Mesendoderm (in vitro differentiated cells): ENCODE measurements around the gene COA3.

Experiments
- DNase-seq: peaks from one replicate; pipeline ENCODE4 v3.0.0; 2013
- H2AK5ac ChIP-seq: 2 replicates; pipeline ENCODE4 v1.6.1; 2013; ENCODE audit warnings: low read length, inconsistent platforms
- H2BK120ac ChIP-seq: 2 replicates; pipeline ENCODE4 v1.6.1; 2013; ENCODE audit warnings: low read depth, mild to moderate bottlenecking, low read length, moderate library complexity, mixed read lengths
- H2BK15ac ChIP-seq: replicated peaks from 2 replicates; pipeline ENCODE4 v1.6.1; 2013; ENCODE audit warnings: low read depth, mild to moderate bottlenecking, moderate library complexity
- H2BK5ac ChIP-seq: 2 replicates; pipeline ENCODE4 v1.6.1; 2013; ENCODE audit warnings: low read length, inconsistent platforms
- H3K18ac ChIP-seq: 2 replicates; pipeline ENCODE4 v1.6.1; 2013; ENCODE audit warnings: mild to moderate bottlenecking, low read length, mixed read lengths
- H3K23ac ChIP-seq: one replicate; pipeline ENCODE4 v1.6.1; 2013; ENCODE audit warnings: low read length
- H3K27ac ChIP-seq: 2 replicates; pipeline ENCODE4 v1.5.1; 2013; ENCODE audit warnings: low read depth, mild to moderate bottlenecking, inconsistent platforms, low read length, moderate library complexity
- H3K27me3 ChIP-seq: 2 replicates; pipeline ENCODE4 v1.6.1; 2013; ENCODE audit warnings: low read length, control low read depth, mild to moderate bottlenecking, inconsistent platforms; ENCODE audit not compliant: insufficient read depth, poor library complexity
- H3K36me3 ChIP-seq: 2 replicates; pipeline ENCODE4 v1.6.1; 2013; ENCODE audit warnings: low read length, inconsistent platforms; ENCODE audit not compliant: control insufficient read depth, insufficient read depth
- H3K4ac ChIP-seq: one replicate; pipeline ENCODE4 v1.6.1; 2013; ENCODE audit warnings: low read depth, mild to moderate bottlenecking, low read length, moderate library complexity
- H3K4me1 ChIP-seq: 2 replicates; pipeline ENCODE4 v1.6.1; 2013; ENCODE audit warnings: low read depth, low read length, inconsistent platforms; ENCODE audit not compliant: control insufficient read depth
- H3K4me2 ChIP-seq: 2 replicates; pipeline ENCODE4 v1.6.1; 2013; ENCODE audit warnings: low read length
- H3K4me3 ChIP-seq: 2 replicates; pipeline ENCODE4 v1.5.1; 2013; ENCODE audit warnings: mild to moderate bottlenecking, low read length
- H3K56ac ChIP-seq: one replicate; pipeline ENCODE4 v1.6.1; 2013; ENCODE audit warnings: low read length
- H3K79me1 ChIP-seq: 2 replicates; pipeline ENCODE4 v1.6.1; 2013; ENCODE audit warnings: low read length, inconsistent platforms
- H3K79me2 ChIP-seq: 2 replicates; pipeline ENCODE4 v1.6.1; 2013; ENCODE audit warnings: mild to moderate bottlenecking, low read length; ENCODE audit not compliant: control insufficient read depth, insufficient read depth
- H3K9ac ChIP-seq: 2 replicates; pipeline ENCODE4 v1.6.1; 2013; ENCODE audit warnings: low read length, inconsistent platforms
- H4K5ac ChIP-seq: one replicate; pipeline ENCODE4 v1.6.1; 2013; ENCODE audit warnings: low read length
- H4K8ac ChIP-seq: one replicate; pipeline ENCODE4 v1.6.1; 2013; ENCODE audit warnings: low read depth, mild to moderate bottlenecking, control low read depth, low read length, moderate library complexity
- WGBS: extraction: QIAGEN DNeasy Blood & Tissue Kit; methylation state at CpG from one replicate; pipeline ENCODE4 v1.1.7; 2013; ENCODE audit warnings: low lambda C conversion rate, missing lambda C conversion rate; ENCODE audit not compliant: insufficient coverage; ENCODE audit errors: extremely low coverage; 5-methylcytosine and 5-hydroxymethylcytosine counted together

Gene COA3

GRCh38 chr17:42760652-42761581 lies 37.6 kb downstream of the COA3 start, which contains the start of gene RAMP2:
Gene RAMP2, plus strand, starts transcription at chr17:42761227. Its CDS starts 35 bp downstream, at chr17:42761262.
- Histone ChIP-seq H3K27ac (no peak within 1 kb of the TSS), H4K5ac (no peak within 1 kb of the TSS), H3K23ac (no peak within 1 kb of the TSS), H2AK5ac (peak within 1 kb of the TSS; percentile 65), H3K79me2 (no peaks in the 10 kb centered on the region), H3K56ac (peak within 1 kb of the TSS; percentile 85), H2BK5ac (no peak within 1 kb of the TSS), H3K4ac (peak within 1 kb of the TSS; percentile 8), H3K4me1 (peaks cover 2% of the 10 kb centered on the region), H3K4me3 (peak within 1 kb of the TSS; percentile 37), H2BK15ac (no peak within 1 kb of the TSS), H3K79me1 (no peaks in the 10 kb centered on the region), H2BK120ac (no peak within 1 kb of the TSS), H3K9ac (peak within 1 kb of the TSS; percentile 70), H3K4me2 (peak within 1 kb of the TSS; percentile 75), H3K36me3 (no peaks in the 10 kb centered on the region), H4K8ac (no peak within 1 kb of the TSS), H3K27me3 (no peaks in the 10 kb centered on the region), H3K18ac (peak within 1 kb of the TSS; percentile 22)
- WGBS, result no CpG with 5 or more reads among the region's 92 CpGs
- peak; percentile 69 for DNase-seq

DNA sequence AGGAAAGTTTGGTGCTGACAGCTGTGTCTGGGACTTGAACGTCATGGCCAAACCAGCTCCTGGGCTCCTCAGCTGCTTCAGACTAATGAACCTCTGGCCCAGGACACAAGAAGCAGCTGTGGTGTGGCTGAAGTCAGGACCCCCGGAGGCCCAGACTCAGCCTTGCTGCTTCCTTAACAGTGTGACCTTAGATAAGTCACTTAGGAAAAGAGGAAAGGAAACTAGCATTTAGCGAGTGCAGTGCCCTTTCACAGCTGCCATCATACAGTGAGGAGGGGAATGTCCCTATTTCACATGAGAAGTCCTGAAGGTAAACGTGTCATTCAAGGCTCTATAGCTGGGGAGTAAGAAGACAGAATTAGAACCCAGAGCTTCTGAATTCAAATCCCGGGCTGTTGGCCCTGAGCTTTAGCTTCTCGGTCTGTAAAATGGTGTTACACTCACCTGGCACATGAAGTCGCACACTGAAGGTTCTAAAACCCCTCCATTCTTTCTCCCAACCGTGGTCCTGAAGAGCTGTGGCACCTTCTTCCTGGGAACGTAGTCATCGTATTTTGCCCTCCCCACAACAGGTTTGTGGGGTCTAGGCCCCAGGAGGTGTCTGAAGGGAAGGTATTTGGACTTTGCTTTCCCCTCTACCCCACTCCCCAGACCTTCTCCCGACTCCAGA lies 38.4 kb downstream of the COA3 start:
- Histone ChIP-seq H3K4ac (no peak overlapping the region), H4K8ac (no peak overlapping the region), H3K9ac (peak overlapping the region; percentile 70), H3K4me3 (no peak overlapping the region), H2BK15ac (no peak overlapping the region), H3K56ac (peak overlapping the region; percentile 85), H3K27me3 (no peaks in the 10 kb centered on the region), H2AK5ac (no peak overlapping the region), H3K27ac (no peak overlapping the region), H3K36me3 (no peaks in the 10 kb centered on the region), H3K4me1 (peaks cover 2% of the 10 kb centered on the region), H3K79me1 (no peaks in the 10 kb centered on the region), H3K18ac (no peak overlapping the region), H2BK120ac (no peak overlapping the region), H3K79me2 (no peaks in the 10 kb centered on the region), H3K23ac (no peak overlapping the region), H4K5ac (no peak overlapping the region), H3K4me2 (peak overlapping the region; percentile 75), H2BK5ac (no peak overlapping the region)
- no CpG with 5 or more reads among the region's 11 CpGs for WGBS
- DNase-seq, result peak; percentile 16

GRCh38 chr17:42754782-42755181 lies 43.7 kb downstream of the COA3 start:
- no peak overlapping the region for H2AK5ac ChIP-seq
- no peak overlapping the region for H3K9ac ChIP-seq
- no peak overlapping the region for H3K4me2 ChIP-seq
- no peaks in the 10 kb centered on the region for H3K27me3 ChIP-seq
- no peak overlapping the region for H2BK15ac ChIP-seq
- H2BK120ac ChIP-seq, result no peak overlapping the region
- no peak overlapping the region for H3K56ac ChIP-seq
- no peak for DNase-seq
- H4K5ac ChIP-seq, result no peak overlapping the region
- H3K4me1 ChIP-seq, result no peaks in the 10 kb centered on the region
- H3K36me3 ChIP-seq, result no peaks in the 10 kb centered on the region
- H4K8ac ChIP-seq, result no peak overlapping the region
- no peak overlapping the region for H2BK5ac ChIP-seq
- H3K23ac ChIP-seq, result no peak overlapping the region
- no peak overlapping the region for H3K18ac ChIP-seq
- H3K4me3 ChIP-seq, result no peak overlapping the region
- WGBS, result no CpG with 5 or more reads among the region's 3 CpGs
- H3K4ac ChIP-seq, result no peak overlapping the region
- no peaks in the 10 kb centered on the region for H3K79me1 ChIP-seq
- no peak overlapping the region for H3K27ac ChIP-seq
- H3K79me2 ChIP-seq, result no peaks in the 10 kb centered on the region

- no peak for DNase-seq
- Histone ChIP-seq H3K23ac (no peak overlapping the region), H2BK5ac (no peak overlapping the region), H3K4ac (no peak overlapping the region), H2AK5ac (no peak overlapping the region), H3K79me1 (no peaks in the 10 kb centered on the region), H4K5ac (no peak overlapping the region), H3K27ac (no peak overlapping the region), H3K79me2 (no peaks in the 10 kb centered on the region), H3K18ac (no peak overlapping the region), H2BK120ac (no peak overlapping the region), H3K36me3 (no peaks in the 10 kb centered on the region), H4K8ac (no peak overlapping the region), H3K9ac (no peak overlapping the region), H3K4me1 (no peaks in the 10 kb centered on the region), H3K4me2 (no peak overlapping the region), H3K4me3 (no peak overlapping the region), H3K56ac (no peak overlapping the region), H3K27me3 (no peaks in the 10 kb centered on the region), H2BK15ac (no peak overlapping the region)
- WGBS, result no CpG with 5 or more reads among the region's 7 CpGs
Measured at GRCh38 chr17:42751628-42752027, 46.9 kb downstream of the COA3 start.

- Histone ChIP-seq H3K4me1 (no peaks in the 10 kb centered on the region), H3K4me3 (no peak overlapping the region), H2AK5ac (no peak overlapping the region), H3K9ac (no peak overlapping the region), H3K56ac (no peak overlapping the region), H3K18ac (no peak overlapping the region), H4K5ac (no peak overlapping the region), H3K4me2 (no peak overlapping the region), H3K4ac (no peak overlapping the region), H3K79me2 (no peaks in the 10 kb centered on the region), H3K79me1 (no peaks in the 10 kb centered on the region), H3K27me3 (no peaks in the 10 kb centered on the region), H2BK120ac (no peak overlapping the region), H3K23ac (no peak overlapping the region), H3K27ac (no peak overlapping the region), H3K36me3 (no peaks in the 10 kb centered on the region), H2BK5ac (no peak overlapping the region), H4K8ac (no peak overlapping the region), H2BK15ac (no peak overlapping the region)
- WGBS, result no CpG with 5 or more reads among the region's 3 CpGs
- DNase-seq, result no peak
Measured at GRCh38 chr17:42750739-42751344, 47.7 kb downstream of the COA3 start.
